Measurements from ENCODE around the gene PNPLA7.

DNA sequence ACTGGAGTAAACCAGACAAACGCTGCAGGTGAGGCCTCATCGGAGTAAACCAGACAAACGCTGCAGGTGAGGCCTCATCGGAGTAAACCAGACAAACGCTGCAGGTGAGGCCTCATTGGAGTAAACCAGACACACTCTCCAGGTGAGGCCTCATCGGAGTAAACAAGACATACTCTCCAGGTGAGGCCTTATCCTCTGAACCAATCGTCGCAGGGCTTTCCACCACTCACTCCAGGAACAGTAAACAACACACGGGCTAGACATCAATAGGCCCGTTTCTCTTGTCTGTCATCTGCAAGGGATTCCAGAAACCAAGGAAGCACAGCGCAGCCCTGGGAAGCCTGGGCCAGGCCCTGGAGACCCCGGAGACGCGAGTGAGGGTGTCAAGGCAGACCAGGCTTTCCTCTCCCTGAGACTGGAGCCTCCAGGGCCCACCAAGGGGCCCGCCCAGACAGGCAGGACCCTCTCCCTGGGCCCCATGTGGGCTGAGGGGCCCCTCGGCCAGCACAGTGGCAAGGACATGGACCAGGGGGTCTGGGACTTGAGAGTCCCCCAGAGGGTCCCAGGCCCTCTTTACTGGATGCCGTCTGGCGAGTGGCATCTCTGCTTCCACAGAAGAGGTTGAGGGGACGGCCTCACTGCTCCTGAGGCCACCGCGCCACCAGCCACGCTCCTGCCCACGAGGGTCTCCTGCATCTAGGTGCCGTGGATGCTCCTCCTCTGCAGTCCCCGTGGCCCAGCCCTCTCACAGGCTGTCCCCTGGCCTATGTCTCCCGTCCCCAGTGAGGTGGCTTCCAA, 64.7 kb downstream of the PNPLA7 start:
- TF ChIP-seq EP300 (IDR thresholded peaks at IDR 0.05) (no peak), POLR2A (IDR thresholded peaks at IDR 0.05) (no peak), POLR2AphosphoS5 (IDR thresholded peaks at IDR 0.05) (no peak)
- TF ChIP-seq, protein P1, sequence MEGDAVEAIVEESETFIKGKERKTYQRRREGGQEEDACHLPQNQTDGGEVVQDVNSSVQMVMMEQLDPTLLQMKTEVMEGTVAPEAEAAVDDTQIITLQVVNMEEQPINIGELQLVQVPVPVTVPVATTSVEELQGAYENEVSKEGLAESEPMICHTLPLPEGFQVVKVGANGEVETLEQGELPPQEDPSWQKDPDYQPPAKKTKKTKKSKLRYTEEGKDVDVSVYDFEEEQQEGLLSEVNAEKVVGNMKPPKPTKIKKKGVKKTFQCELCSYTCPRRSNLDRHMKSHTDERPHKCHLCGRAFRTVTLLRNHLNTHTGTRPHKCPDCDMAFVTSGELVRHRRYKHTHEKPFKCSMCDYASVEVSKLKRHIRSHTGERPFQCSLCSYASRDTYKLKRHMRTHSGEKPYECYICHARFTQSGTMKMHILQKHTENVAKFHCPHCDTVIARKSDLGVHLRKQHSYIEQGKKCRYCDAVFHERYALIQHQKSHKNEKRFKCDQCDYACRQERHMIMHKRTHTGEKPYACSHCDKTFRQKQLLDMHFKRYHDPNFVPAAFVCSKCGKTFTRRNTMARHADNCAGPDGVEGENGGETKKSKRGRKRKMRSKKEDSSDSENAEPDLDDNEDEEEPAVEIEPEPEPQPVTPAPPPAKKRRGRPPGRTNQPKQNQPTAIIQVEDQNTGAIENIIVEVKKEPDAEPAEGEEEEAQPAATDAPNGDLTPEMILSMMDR (IDR thresholded peaks at IDR 0.05): no peak

Data from suprapubic skin (tissue), 4 donors.